Measurements from ENCODE around the gene RNF220. TPM values are rescaled to one million over a fixed set of nuclear protein-coding genes. Genes with fewer than 3 reads are reported as not detected.

RNF220 gene
- total and polyA plus RNA-seq, 2 of the 13 experiments (the other 11 are each of a cell fraction or from before 2014, with no cell fraction given), result 48.2 to 72.1 TPM

DNA sequence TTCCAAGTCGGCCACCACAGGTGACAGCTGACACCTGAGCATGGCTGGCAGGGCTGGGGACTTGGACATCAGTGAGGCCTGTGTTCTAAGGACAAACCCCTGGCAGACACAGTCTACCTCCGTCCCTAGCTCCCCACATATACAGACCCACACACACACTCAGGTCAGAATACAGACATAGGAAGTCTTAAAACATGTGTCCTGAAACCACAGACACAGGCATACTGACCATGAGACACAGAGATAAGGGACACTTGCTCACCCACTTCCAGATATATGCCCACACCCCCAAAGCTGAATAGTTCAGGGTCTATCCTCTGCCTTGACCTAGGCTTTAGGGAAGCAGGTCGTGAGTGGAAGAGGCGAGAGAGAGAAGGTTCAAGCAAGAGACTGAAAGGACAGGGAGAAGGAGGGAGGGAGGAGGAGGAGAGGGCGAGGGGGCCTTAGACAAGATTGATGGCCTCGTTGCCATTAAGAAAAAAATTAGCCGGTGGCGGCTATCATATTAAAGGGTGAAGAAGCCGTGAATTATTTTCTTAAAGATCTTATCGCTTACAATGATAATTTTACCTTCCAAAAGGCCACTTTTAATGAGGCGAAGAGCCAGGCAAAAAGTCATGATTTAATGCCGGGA is 219.3 kb downstream of the RNF220 start:
- no peaks in the 10 kb centered on the region for H3K9me3 ChIP-seq (ENCODE audit: low read length)
- TF ChIP-seq ZNF431 (CRISPR knock-in tag; IDR thresholded peaks at IDR 0.05; ENCODE audit: borderline replicate concordance, low read depth) (no peak), HNF4G (IDR thresholded peaks at IDR 0.05; ENCODE audit: borderline replicate concordance, low read depth, low read length) (no peak), HNF4G (CRISPR knock-in tag; IDR thresholded peaks at IDR 0.05; ENCODE audit: borderline replicate concordance, low read depth) (no peak), NRL (CRISPR knock-in tag; IDR thresholded peaks at IDR 0.05; ENCODE audit: borderline replicate concordance) (no peak), HNF4A (CRISPR knock-in tag; IDR thresholded peaks at IDR 0.05) (no peak), SOX13 (IDR thresholded peaks at IDR 0.05) (no peak), SOX13 (CRISPR knock-in tag; conservative IDR thresholded peaks at IDR 0.05 in 1 of 2, IDR thresholded peaks at IDR 0.05 in 1 of 2) (no peak), PCBP2 (optimal IDR thresholded peaks at IDR 0.05; ENCODE audit: low read depth, low read length, poor library complexity, severe bottlenecking) (no peak), ZNF841 (CRISPR knock-in tag; IDR thresholded peaks at IDR 0.05; ENCODE audit: borderline replicate concordance) (no peak), KDM6A (CRISPR knock-in tag; IDR thresholded peaks at IDR 0.05; ENCODE audit: low read depth) (no peak), ZNF432 (CRISPR knock-in tag; IDR thresholded peaks at IDR 0.05; ENCODE audit: borderline replicate concordance) (no peak), ZNF572 (CRISPR knock-in tag; IDR thresholded peaks at IDR 0.05) (no peak), ZNF629 (CRISPR knock-in tag; conservative IDR thresholded peaks at IDR 0.05) (no peak), NAIF1 (CRISPR knock-in tag; IDR thresholded peaks at IDR 0.05; ENCODE audit: borderline replicate concordance) (no peak), ZNF562 (CRISPR knock-in tag; IDR thresholded peaks at IDR 0.05; ENCODE audit: borderline replicate concordance) (no peak)
- TF ChIP-seq, protein P1, sequence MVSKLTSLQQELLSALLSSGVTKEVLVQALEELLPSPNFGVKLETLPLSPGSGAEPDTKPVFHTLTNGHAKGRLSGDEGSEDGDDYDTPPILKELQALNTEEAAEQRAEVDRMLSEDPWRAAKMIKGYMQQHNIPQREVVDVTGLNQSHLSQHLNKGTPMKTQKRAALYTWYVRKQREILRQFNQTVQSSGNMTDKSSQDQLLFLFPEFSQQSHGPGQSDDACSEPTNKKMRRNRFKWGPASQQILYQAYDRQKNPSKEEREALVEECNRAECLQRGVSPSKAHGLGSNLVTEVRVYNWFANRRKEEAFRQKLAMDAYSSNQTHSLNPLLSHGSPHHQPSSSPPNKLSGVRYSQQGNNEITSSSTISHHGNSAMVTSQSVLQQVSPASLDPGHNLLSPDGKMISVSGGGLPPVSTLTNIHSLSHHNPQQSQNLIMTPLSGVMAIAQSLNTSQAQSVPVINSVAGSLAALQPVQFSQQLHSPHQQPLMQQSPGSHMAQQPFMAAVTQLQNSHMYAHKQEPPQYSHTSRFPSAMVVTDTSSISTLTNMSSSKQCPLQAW (CRISPR knock-in tag; IDR thresholded peaks at IDR 0.05), result no peak
- TF ChIP-seq, protein P2, sequence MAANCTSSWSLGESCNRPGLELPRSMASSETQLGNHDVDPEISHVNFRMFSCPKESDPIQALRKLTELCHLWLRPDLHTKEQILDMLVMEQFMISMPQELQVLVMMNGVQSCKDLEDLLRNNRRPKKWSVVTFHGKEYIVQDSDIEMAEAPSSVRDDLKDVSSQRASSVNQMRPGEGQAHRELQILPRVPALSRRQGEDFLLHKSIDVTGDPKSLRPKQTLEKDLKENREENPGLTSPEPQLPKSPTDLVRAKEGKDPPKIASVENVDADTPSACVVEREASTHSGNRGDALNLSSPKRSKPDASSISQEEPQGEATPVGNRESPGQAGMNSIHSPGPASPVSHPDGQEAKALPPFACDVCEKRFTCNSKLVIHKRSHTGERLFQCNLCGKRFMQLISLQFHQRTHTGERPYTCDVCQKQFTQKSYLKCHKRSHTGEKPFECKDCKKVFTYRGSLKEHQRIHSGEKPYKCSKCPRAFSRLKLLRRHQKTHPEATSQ (CRISPR knock-in tag; IDR thresholded peaks at IDR 0.05; ENCODE audit: borderline replicate concordance), result no peak
- TF ChIP-seq, protein P3, sequence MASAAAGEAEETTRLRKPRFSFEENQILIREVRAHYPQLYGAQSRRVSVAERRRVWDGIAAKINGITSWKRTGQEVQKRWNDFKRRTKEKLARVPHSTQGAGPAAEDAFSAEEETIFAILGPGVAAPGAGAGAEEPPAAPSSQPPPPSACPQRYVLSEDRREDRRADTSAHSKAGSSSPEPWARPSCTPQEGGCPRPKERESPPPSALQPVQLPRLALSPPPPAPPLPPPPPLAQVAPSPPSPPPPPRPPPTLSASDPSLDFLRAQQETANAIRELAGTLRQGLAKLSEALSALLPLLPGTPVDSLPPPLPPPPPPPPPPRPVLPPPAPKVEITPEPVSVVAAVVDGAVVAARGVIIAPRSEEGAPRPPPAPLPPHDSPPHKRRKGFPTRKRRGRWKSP (CRISPR knock-in tag; IDR thresholded peaks at IDR 0.05), result no peak
- in situ Hi-C loops (cut with HindIII; ENCODE audit: extremely low pct_ligation_motif_present, low pct_unique_long_range_greater_than_20kb) (no loop called here), intact Hi-C loops (cut with micrococcal nuclease; ENCODE audit: unreplicated experiment) (no loop called here)
- H3K36me3 ChIP-seq (replicated peaks in 1 of 2; ENCODE audit: control insufficient read depth in 1 of 2, insufficient read depth in 2 of 2, low read length in 2 of 2), result peaks cover 0 to 9% of the 10 kb centered on the region in 2 experiments; a peak in 2 of 5 replicates
- H4K20me1 ChIP-seq (ENCODE audit: insufficient read depth, low read length), result no peaks in the 10 kb centered on the region
- H3K27ac ChIP-seq (ENCODE audit: extremely low read length, insufficient read depth, low read length), result no peak overlapping the region
- H2AFZ ChIP-seq (ENCODE audit: low read length), result no peak overlapping the region
- H3K9ac ChIP-seq (ENCODE audit: insufficient read depth, low read depth, low read length), result no peak overlapping the region
- no peak for DNase-seq (ENCODE audit: low spot score)
- H3K4me1 ChIP-seq (ENCODE audit: insufficient read depth, low read length), result 0 out of 2 replicates have a peak, but pooled peaks cover 1% of the 10 kb centered on the region
- no TSS peak for BruUV-seq (replicated peaks)
- H3K4me3 ChIP-seq (replicated peaks in 1 of 3; ENCODE audit: insufficient read depth in 1 of 3, low read depth in 2 of 3, low read length in 3 of 3), result no peak overlapping the region
- H3K79me2 ChIP-seq (ENCODE audit: insufficient read depth, low read length), result no peaks in the 10 kb centered on the region
- WGBS (ENCODE audit: low lambda C conversion rate), result 64% methylated on average over 11 of the region's 12 CpGs
- no peak for ATAC-seq
- ChIA-PET POLR2A (no interaction called here), CTCF (ENCODE audit: low intra/inter-chr PET ratio, low total read pairs) (no interaction called here)
- peaks cover 0 to 13% of the 10 kb centered on the region in 2 experiments; a peak in 2 of 5 replicates for H3K27me3 ChIP-seq (ENCODE audit: control insufficient read depth in 1 of 2, insufficient read depth in 2 of 2, low read length in 2 of 2)
- no peak overlapping the region for H3K4me2 ChIP-seq (ENCODE audit: low read depth, low read length)
- FAIRE-seq, result no peak
